Activated CD8-positive, alpha-beta memory T cell treated with anti-CD3 and anti-CD28 coated beads, Interleukin-2, amount 10 ng/mL, durations not matched to agents 7 days and 5 days (primary cell): ENCODE data around the gene PPP1R13B. TPM values are rescaled to one million over a fixed set of nuclear protein-coding genes. Genes with fewer than 3 reads are reported as not detected.

Experiments
- ATAC-seq: fragments of 150-1000 bp; cut with Tn5 transposase; one replicate; pipeline ENCODE4 v1.10.0; 2021; ENCODE audit warnings: moderate library complexity
- CTCF ChIA-PET: fragments of 350-600 bp; sonication (Branson Sonifier 250); formaldehyde crosslinking; loops from one replicate; lab custom pipeline; 2021; ENCODE audit warnings: antibody characterized with exemption; lab: Charles Lee
- DNase-seq: peaks from one replicate; pipeline ENCODE4 v3.0.0-alpha.2; 2020
- H3K27ac Mint-ChIP-seq: one replicate; pipeline ENCODE4 v1.8.0; 2021; ENCODE audit warnings: mild to moderate bottlenecking, mixed read lengths
- H3K27me3 Mint-ChIP-seq: one replicate; pipeline ENCODE4 v1.8.0; 2021; ENCODE audit warnings: mixed read lengths
- H3K36me3 Mint-ChIP-seq: one replicate; pipeline ENCODE4 v1.8.0; 2021; ENCODE audit warnings: mild to moderate bottlenecking, mixed read lengths
- H3K4me1 Mint-ChIP-seq: one replicate; pipeline ENCODE4 v1.8.0; 2021; ENCODE audit warnings: mixed read lengths
- H3K4me3 Mint-ChIP-seq: one replicate; pipeline ENCODE4 v1.8.0; 2021; ENCODE audit warnings: mild to moderate bottlenecking, moderate library complexity, mixed read lengths
- H3K9me3 Mint-ChIP-seq: one replicate; pipeline ENCODE4 v1.8.0; 2022; ENCODE audit warnings: low read depth, mixed read lengths
- total RNA-seq, 2 experiments: library from RNA; stranded (reverse); gene quantifications; one replicate each; pipeline ENCODE4 v1.2.3, GENCODE V29; 2021

PPP1R13B gene
- total RNA-seq, 2 experiments from 2014 or later = 8.6 to 11.7 TPM

GRCh38 chr14:103828315-103828967, 18.9 kb downstream of the PPP1R13B start:
- H3K4me3 Mint-ChIP-seq = no peak overlapping the region
- DNase-seq (no peak), ATAC-seq (no peak)
- H3K27me3 Mint-ChIP-seq = no peaks in the 10 kb centered on the region
- H3K4me1 Mint-ChIP-seq = no peaks in the 10 kb centered on the region
- CTCF ChIA-PET = no interaction called here
- no peaks in the 10 kb centered on the region for H3K9me3 Mint-ChIP-seq
- H3K27ac Mint-ChIP-seq = no peak overlapping the region
- no peaks in the 10 kb centered on the region for H3K36me3 Mint-ChIP-seq

GRCh38 chr14:103825101-103825500, 22.3 kb downstream of the PPP1R13B start:
- ATAC-seq = no peak
- Mint-ChIP-seq H3K27me3 (no peaks in the 10 kb centered on the region), H3K9me3 (no peaks in the 10 kb centered on the region), H3K27ac (no peak overlapping the region), H3K4me3 (no peak overlapping the region), H3K4me1 (peaks cover 2% of the 10 kb centered on the region), H3K36me3 (no peaks in the 10 kb centered on the region)
- CTCF ChIA-PET = interaction anchor here (0.7 to 1.5 kb wide), 5 partner anchors 12 to 85 kb away, joined by 3 to 6 read pairs (median 3); no protein-coding TSS in a partner anchor
- DNase-seq = no peak

GRCh38 chr14:103820908-103821307, 26.5 kb downstream of the PPP1R13B start:
- CTCF ChIA-PET = interaction anchor here (0.6 to 2.7 kb wide), 4 partner anchors 12 to 1007 kb away, joined by 3 to 16 read pairs (median 6); no protein-coding TSS in a partner anchor
- Mint-ChIP-seq H3K27me3 (no peaks in the 10 kb centered on the region), H3K9me3 (no peaks in the 10 kb centered on the region), H3K36me3 (peaks cover 1% of the 10 kb centered on the region), H3K4me1 (peaks cover 13% of the 10 kb centered on the region), H3K27ac (no peak overlapping the region), H3K4me3 (no peak overlapping the region)
- DNase-seq (no peak), ATAC-seq (no peak)

- no peaks in the 10 kb centered on the region for H3K27me3 Mint-ChIP-seq
- H3K4me3 Mint-ChIP-seq = no peak overlapping the region
- CTCF ChIA-PET = interaction anchor here (0.6 to 2.7 kb wide), 4 partner anchors 11 to 1008 kb away, joined by 3 to 16 read pairs (median 6); no protein-coding TSS in a partner anchor
- no peaks in the 10 kb centered on the region for H3K9me3 Mint-ChIP-seq
- H3K4me1 Mint-ChIP-seq = peaks cover 13% of the 10 kb centered on the region
- H3K27ac Mint-ChIP-seq = no peak overlapping the region
- H3K36me3 Mint-ChIP-seq = peaks cover 1% of the 10 kb centered on the region
- DNase-seq = no peak
- ATAC-seq = no peak
These were observed 27.0 kb downstream of the PPP1R13B start for GRCh38 chr14:103820382-103820781.

- Mint-ChIP-seq H3K36me3 (peaks cover 1% of the 10 kb centered on the region), H3K4me1 (peaks cover 13% of the 10 kb centered on the region), H3K4me3 (no peak overlapping the region), H3K27ac (peak overlapping the region; percentile 3), H3K9me3 (no peaks in the 10 kb centered on the region), H3K27me3 (no peaks in the 10 kb centered on the region)
- ATAC-seq (no peak), DNase-seq (no peak)
- CTCF ChIA-PET = interaction anchor here (1.4 to 2.7 kb wide), 3 partner anchors 11 to 161 kb away, joined by 4 to 16 read pairs (median 7); no protein-coding TSS in a partner anchor
These were observed 27.7 kb downstream of the PPP1R13B start for GRCh38 chr14:103819503-103820307.

- CTCF ChIA-PET = interaction anchor here (2.2 to 2.7 kb wide), 2 partner anchors 10 to 82 kb away, joined by 7 to 16 read pairs; no protein-coding TSS in a partner anchor
- Mint-ChIP-seq H3K9me3 (no peaks in the 10 kb centered on the region), H3K27ac (no peak overlapping the region), H3K27me3 (no peaks in the 10 kb centered on the region), H3K4me3 (no peak overlapping the region), H3K36me3 (peaks cover 1% of the 10 kb centered on the region), H3K4me1 (peaks cover 13% of the 10 kb centered on the region)
- ATAC-seq = no peak
- no peak for DNase-seq
These were observed 28.5 kb downstream of the PPP1R13B start for GRCh38 chr14:103818870-103819269.

GRCh38 chr14:103818422-103818821, 29.0 kb downstream of the PPP1R13B start:
- H3K27ac Mint-ChIP-seq = no peak overlapping the region
- CTCF ChIA-PET = interaction anchor here (2.7 kb wide), 1 partner anchor 10 kb away, joined by 16 read pairs; no protein-coding TSS in a partner anchor
- ATAC-seq = no peak
- no peak overlapping the region for H3K4me3 Mint-ChIP-seq
- H3K4me1 Mint-ChIP-seq = peaks cover 13% of the 10 kb centered on the region
- no peaks in the 10 kb centered on the region for H3K9me3 Mint-ChIP-seq
- H3K27me3 Mint-ChIP-seq = no peaks in the 10 kb centered on the region
- DNase-seq = no peak
- peaks cover 1% of the 10 kb centered on the region for H3K36me3 Mint-ChIP-seq

- ATAC-seq = no peak
- CTCF ChIA-PET = interaction anchor here (1.3 to 2.4 kb wide), 4 partner anchors 9 to 260 kb away, joined by 4 to 10 read pairs (median 8); no protein-coding TSS in a partner anchor
- no peak overlapping the region for H3K4me3 Mint-ChIP-seq
- peaks cover 13% of the 10 kb centered on the region for H3K4me1 Mint-ChIP-seq
- no peaks in the 10 kb centered on the region for H3K27me3 Mint-ChIP-seq
- H3K9me3 Mint-ChIP-seq = no peaks in the 10 kb centered on the region
- H3K36me3 Mint-ChIP-seq = peaks cover 1% of the 10 kb centered on the region
- DNase-seq = no peak
- H3K27ac Mint-ChIP-seq = no peak overlapping the region
These were observed 29.8 kb downstream of the PPP1R13B start for GRCh38 chr14:103817595-103817994.

- ATAC-seq (no peak), DNase-seq (no peak)
- H3K4me1 Mint-ChIP-seq = peaks cover 13% of the 10 kb centered on the region
- CTCF ChIA-PET = interaction anchor here (1.3 to 2.4 kb wide), 4 partner anchors 9 to 261 kb away, joined by 4 to 10 read pairs (median 8); no protein-coding TSS in a partner anchor
- H3K27ac Mint-ChIP-seq = no peak overlapping the region
- H3K27me3 Mint-ChIP-seq = no peaks in the 10 kb centered on the region
- peaks cover 1% of the 10 kb centered on the region for H3K36me3 Mint-ChIP-seq
- H3K4me3 Mint-ChIP-seq = no peak overlapping the region
- no peaks in the 10 kb centered on the region for H3K9me3 Mint-ChIP-seq
These were observed 30.4 kb downstream of the PPP1R13B start for GRCh38 chr14:103816991-103817390.

GRCh38 chr14:103815253-103815652, 32.1 kb downstream of the PPP1R13B start:
- Mint-ChIP-seq H3K4me3 (no peak overlapping the region), H3K4me1 (peaks cover 13% of the 10 kb centered on the region), H3K27me3 (no peaks in the 10 kb centered on the region), H3K27ac (no peak overlapping the region), H3K9me3 (no peaks in the 10 kb centered on the region), H3K36me3 (peaks cover 1% of the 10 kb centered on the region)
- DNase-seq = no peak
- CTCF ChIA-PET = interaction anchor here (0.9 to 2.4 kb wide), 2 partner anchors 9 to 164 kb away, joined by 4 to 10 read pairs; no protein-coding TSS in a partner anchor
- ATAC-seq = no peak

GRCh38 chr14:103811189-103811588, 36.2 kb downstream of the PPP1R13B start:
- DNase-seq (no peak), ATAC-seq (no peak)
- no peaks in the 10 kb centered on the region for H3K9me3 Mint-ChIP-seq
- peaks cover 8% of the 10 kb centered on the region for H3K4me1 Mint-ChIP-seq
- H3K27me3 Mint-ChIP-seq = no peaks in the 10 kb centered on the region
- CTCF ChIA-PET = interaction anchor here (1.0 to 1.4 kb wide), 2 partner anchors 20 to 99 kb away, joined by 3 to 4 read pairs; no protein-coding TSS in a partner anchor
- no peak overlapping the region for H3K27ac Mint-ChIP-seq
- H3K4me3 Mint-ChIP-seq = no peak overlapping the region
- H3K36me3 Mint-ChIP-seq = no peaks in the 10 kb centered on the region

GRCh38 chr14:103808403-103809001, 38.9 kb downstream of the PPP1R13B start:
- ATAC-seq (peak; percentile 83), DNase-seq (peak; percentile 74)
- H3K36me3 Mint-ChIP-seq = no peaks in the 10 kb centered on the region
- peaks cover 9% of the 10 kb centered on the region for H3K4me1 Mint-ChIP-seq
- H3K9me3 Mint-ChIP-seq = no peaks in the 10 kb centered on the region
- H3K27ac Mint-ChIP-seq = no peak overlapping the region
- no peaks in the 10 kb centered on the region for H3K27me3 Mint-ChIP-seq
- CTCF ChIA-PET = interaction anchor here (0.6 to 8.6 kb wide), 30 partner anchors 8 to 290 kb away, joined by 3 to 186 read pairs (median 4); partner anchors contain the start of gene ZFYVE21
- no peak overlapping the region for H3K4me3 Mint-ChIP-seq
